RWPE1 (cell line): ENCODE data around the gene HOXD9.

Experiments
- CTCF ChIA-PET: fragments of 350-600 bp; sonication (Branson Sonifier 250); formaldehyde crosslinking; extraction: SDS; loops from one replicate; lab custom pipeline; 2021; lab: Yijun Ruan, JAX
- POLR2A ChIA-PET: fragments of 400-600 bp; formaldehyde crosslinking; extraction: SDS; loops from one replicate; lab custom pipeline; 2020; ENCODE audit warnings: antibody characterized with exemption; ENCODE audit not compliant: low non-redundant PET; lab: Yijun Ruan, JAX
- DNase-seq: peaks from one replicate; pipeline ENCODE4 v3.0.0; 2012; ENCODE audit warnings: low spot score
- H3K27ac ChIP-seq: fragments of 450-650 bp; 2 replicates; pipeline ENCODE4 v1.5.1; 2017
- TF ChIP-seq, protein P1 (sequence below): fragments of 450-650 bp; conservative IDR thresholded peaks from 2 replicates; pipeline ENCODE4 v1.5.1; 2017; ENCODE audit warnings: low read depth, mild to moderate bottlenecking

Gene HOXD9

DNA sequence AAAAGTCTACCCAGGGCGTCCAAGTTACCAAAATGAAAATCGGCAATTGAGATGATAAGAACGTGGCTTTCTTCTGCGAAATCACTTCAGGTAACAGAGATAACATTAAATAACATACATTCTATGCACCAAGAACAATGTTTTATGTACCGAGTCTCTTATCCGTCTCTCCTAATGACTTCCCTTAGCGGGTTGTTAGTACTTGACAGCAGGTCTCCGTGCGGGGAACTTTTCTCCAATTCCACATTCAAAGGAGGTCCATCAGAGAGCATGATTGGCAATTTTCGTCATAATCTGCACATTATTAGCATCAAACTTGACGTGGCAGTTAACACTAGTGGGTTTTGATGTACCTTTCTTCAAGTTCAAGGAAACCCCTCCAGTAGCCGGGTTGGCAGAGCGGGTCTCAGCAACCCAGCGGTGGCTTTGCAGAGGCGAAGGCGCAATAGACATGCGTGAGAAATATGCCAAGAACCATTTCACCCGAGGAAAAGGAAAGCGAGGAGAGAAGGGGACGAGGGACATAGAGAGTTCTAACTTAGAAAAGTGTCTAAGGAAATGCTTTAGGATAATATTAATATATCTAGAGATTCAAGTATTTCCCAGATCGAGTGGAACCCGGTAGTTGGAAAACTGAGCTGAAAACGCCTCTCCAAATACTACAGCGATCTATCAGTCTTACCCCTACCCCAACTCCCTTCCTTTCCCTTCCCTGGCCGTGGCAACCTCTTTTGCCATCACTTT, 43.8 kb upstream of the HOXD9 start:
- CTCF ChIA-PET = interaction anchor here (0.5 to 2.0 kb wide), 10 partner anchors 18 to 713 kb away, joined by 3 to 16 read pairs (median 4); no protein-coding TSS in a partner anchor
- H3K27ac ChIP-seq = no peak overlapping the region
- no peak for DNase-seq
- TF ChIP-seq, protein P1, sequence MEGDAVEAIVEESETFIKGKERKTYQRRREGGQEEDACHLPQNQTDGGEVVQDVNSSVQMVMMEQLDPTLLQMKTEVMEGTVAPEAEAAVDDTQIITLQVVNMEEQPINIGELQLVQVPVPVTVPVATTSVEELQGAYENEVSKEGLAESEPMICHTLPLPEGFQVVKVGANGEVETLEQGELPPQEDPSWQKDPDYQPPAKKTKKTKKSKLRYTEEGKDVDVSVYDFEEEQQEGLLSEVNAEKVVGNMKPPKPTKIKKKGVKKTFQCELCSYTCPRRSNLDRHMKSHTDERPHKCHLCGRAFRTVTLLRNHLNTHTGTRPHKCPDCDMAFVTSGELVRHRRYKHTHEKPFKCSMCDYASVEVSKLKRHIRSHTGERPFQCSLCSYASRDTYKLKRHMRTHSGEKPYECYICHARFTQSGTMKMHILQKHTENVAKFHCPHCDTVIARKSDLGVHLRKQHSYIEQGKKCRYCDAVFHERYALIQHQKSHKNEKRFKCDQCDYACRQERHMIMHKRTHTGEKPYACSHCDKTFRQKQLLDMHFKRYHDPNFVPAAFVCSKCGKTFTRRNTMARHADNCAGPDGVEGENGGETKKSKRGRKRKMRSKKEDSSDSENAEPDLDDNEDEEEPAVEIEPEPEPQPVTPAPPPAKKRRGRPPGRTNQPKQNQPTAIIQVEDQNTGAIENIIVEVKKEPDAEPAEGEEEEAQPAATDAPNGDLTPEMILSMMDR = no peak
- POLR2A ChIA-PET = no interaction called here

DNA sequence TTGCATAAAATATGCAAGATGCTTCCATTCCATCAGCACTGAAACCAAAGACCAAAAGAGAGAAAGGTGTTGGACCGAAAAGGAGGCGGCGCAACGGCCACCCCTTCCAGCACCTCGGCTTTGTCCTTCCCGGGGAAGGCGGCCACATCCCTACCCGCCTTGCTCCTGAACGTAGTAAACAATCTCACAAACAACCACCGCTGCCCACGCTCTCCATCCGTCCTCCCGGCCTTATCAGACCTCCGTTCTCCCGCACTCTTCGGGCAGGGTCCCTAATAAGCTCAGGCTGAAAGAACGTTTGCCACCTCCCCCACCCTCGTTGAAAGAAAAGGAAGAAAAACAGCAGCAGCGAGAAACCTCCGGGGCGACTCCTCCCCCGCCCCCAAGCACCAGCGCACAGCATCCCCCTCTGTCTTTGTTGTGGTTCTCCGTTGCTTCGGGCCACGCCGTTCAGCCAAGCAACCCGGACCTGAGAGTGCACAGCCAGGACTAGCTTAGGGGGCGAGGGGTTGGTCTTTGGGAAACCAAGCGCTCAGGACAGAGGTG, 43.2 kb upstream of the HOXD9 start:
- DNase-seq = no peak
- TF ChIP-seq, protein P1 = no peak
- ChIA-PET CTCF (interaction anchor here (0.6 to 2.0 kb wide), 12 partner anchors 10 to 984 kb away, joined by 3 to 16 read pairs (median 4); no protein-coding TSS in a partner anchor), POLR2A (no interaction called here)
- H3K27ac ChIP-seq = no peak overlapping the region

DNA sequence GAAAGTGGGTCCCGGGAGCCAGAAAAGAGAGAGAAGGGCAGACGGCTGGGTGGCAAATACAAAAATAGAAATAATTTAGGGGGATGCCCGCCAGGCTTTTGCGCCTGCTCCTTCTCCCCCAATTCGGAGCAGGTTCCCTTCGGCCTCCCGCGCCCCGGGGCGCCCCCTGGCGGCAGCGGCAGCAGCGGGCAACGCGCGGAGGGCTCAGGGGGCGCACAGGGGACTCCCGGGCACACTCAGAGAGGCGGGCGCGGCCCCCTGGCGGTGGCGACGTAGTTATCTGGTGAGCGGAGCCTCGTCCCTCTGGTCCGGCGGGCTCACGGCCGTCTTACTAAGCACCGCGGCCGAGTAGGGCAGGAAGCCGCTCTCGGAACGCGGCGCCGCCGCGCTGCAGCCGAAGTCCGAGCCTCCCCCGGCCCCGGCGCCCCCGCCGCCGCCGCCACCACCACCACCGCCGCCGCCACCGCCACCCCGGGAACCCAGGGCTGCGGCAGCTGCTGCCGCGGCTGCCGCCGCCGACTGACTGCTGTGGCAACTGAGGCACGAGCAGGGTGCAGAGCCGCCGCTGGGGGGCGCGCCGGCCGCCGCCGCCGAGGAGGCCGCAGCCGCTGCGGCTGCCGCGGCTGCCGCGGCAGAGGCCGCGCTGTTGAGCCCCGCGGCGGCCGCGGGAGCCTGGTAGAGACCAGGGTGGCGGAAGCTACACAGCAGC, 42.5 kb upstream of the HOXD9 start:
- DNase-seq = peak; percentile 59
- TF ChIP-seq, protein P1 = peak; percentile 75
- ChIA-PET POLR2A (no interaction called here), CTCF (interaction anchor here (0.6 to 2.0 kb wide), 10 partner anchors 9 to 1120 kb away, joined by 3 to 16 read pairs (median 3); no protein-coding TSS in a partner anchor)
- H3K27ac ChIP-seq = no peak overlapping the region

DNA sequence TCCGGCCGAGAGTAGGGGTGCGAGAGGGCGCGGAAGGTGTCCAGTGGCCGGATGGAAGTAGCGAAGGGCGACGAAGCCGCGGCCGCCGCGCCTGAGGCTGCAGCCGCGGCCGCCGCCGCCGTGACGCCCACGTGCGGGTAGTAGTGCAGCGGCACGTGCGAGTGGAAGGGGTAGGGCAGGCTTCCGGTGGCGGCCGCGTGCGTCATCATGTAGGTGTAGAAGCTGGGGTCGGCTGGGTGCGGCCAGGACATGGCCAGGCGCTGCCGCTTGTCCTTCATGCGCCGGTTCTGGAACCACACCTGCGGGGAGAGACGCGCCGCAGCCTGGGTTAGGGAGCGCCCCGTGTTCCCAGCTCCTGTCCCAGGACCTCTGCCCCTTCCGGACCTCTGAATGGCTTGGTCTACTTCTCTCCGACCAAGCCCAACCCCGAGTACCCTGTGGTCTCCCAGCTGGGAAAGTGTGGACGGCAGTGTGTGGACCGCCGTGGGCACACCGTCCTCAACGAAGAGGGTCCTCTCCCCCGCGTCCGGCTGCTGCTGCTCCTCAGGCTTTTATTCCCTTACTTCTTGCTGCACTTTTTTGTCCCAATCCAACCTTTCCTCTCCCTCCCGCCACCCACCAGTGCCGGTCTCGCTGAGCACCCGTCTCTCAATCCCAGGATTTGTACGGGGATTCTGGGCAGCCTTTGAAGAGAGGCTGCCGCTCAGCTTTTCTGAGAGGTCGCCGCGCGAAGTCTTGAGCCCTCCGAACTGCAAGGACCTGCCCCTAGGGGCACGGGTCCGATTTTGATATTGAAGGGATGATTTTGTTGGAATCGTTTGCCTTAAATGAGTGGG, 41.8 kb upstream of the HOXD9 start:
- no peak overlapping the region for H3K27ac ChIP-seq
- POLR2A ChIA-PET = no interaction called here
- CTCF ChIA-PET = interaction anchor here (0.6 to 2.0 kb wide), 7 partner anchors 16 to 1119 kb away, joined by 3 to 16 read pairs (median 4); no protein-coding TSS in a partner anchor
- TF ChIP-seq, protein P1 = no peak
- DNase-seq = peak; percentile 43

DNA sequence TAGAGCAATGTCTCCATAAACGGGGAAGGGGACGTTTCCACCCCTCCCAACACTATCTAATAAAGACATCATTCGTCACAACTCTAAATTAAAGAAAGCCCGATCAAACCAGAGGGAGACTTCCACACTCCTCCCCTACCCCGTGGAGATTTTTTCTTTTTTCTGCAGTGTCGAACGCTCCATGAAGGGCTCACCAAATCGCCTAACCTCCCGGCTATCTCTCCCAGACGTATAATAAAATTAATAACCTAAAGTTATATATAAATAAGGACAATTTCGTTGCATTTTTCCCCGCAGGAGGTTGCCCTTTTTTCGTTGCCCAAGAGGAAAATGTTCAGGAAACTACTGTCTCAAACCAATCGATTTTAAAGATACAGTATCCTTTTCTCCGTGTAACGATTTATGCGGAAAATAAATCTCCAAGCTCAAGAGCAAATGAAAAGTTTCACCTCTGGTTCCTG, 41.1 kb upstream of the HOXD9 start:
- CTCF ChIA-PET = interaction anchor here (1.0 kb wide), 1 partner anchor 16 kb away, joined by 8 read pairs; no protein-coding TSS in a partner anchor
- no peak for DNase-seq
- no peak overlapping the region for H3K27ac ChIP-seq
- TF ChIP-seq, protein P1 = no peak
- POLR2A ChIA-PET = no interaction called here
